Measurements from ENCODE around the gene TSC22D1. TPM values are rescaled to one million over a fixed set of nuclear protein-coding genes. Genes with fewer than 3 reads are reported as not detected.

The TSC22D1 gene
- total RNA-seq, 1 donor from 2014 or later: 18.6 TPM

- Mint-ChIP-seq H3K4me3 (no peak overlapping the region), H3K36me3 (ENCODE audit: low read depth) (no peaks in the 10 kb centered on the region), H3K4me1 (no peaks in the 10 kb centered on the region), H3K9me3 (no peaks in the 10 kb centered on the region), H3K27ac (no peak overlapping the region), H3K27me3 (no peaks in the 10 kb centered on the region)
- no peak for DNase-seq
- ChIA-PET POLR2A (no interaction called here), CTCF (no interaction called here)
- TF ChIP-seq CTCF (IDR thresholded peaks at IDR 0.05): no peak
- intact Hi-C loops (cut with micrococcal nuclease): no loop called here
- ATAC-seq (ENCODE audit: low read depth): no peak
These were observed 30.0 kb downstream of the TSC22D1 start for GRCh38 chr13:44546164-44546563.

GRCh38 chr13:44543369-44543768 lies 32.8 kb downstream of the TSC22D1 start:
- Mint-ChIP-seq H3K4me1 (no peaks in the 10 kb centered on the region), H3K27me3 (no peaks in the 10 kb centered on the region), H3K27ac (no peak overlapping the region), H3K36me3 (ENCODE audit: low read depth) (peaks cover 2% of the 10 kb centered on the region), H3K9me3 (no peaks in the 10 kb centered on the region), H3K4me3 (no peak overlapping the region)
- intact Hi-C loops (cut with micrococcal nuclease): no loop called here
- ATAC-seq (ENCODE audit: low read depth): no peak
- ChIA-PET POLR2A (no interaction called here), CTCF (no interaction called here)
- no peak for DNase-seq
- TF ChIP-seq CTCF (IDR thresholded peaks at IDR 0.05): no peak

- no peaks in the 10 kb centered on the region for H3K4me1 Mint-ChIP-seq
- no peaks in the 10 kb centered on the region for H3K9me3 Mint-ChIP-seq
- H3K36me3 Mint-ChIP-seq (ENCODE audit: low read depth): peaks cover 2% of the 10 kb centered on the region
- H3K4me3 Mint-ChIP-seq: no peak overlapping the region
- TF ChIP-seq CTCF (IDR thresholded peaks at IDR 0.05): no peak
- CTCF ChIA-PET: no interaction called here
- no peak for ATAC-seq (ENCODE audit: low read depth)
- POLR2A ChIA-PET: no interaction called here
- DNase-seq: no peak
- H3K27ac Mint-ChIP-seq: no peak overlapping the region
- intact Hi-C loops (cut with micrococcal nuclease): no loop called here
- H3K27me3 Mint-ChIP-seq: no peaks in the 10 kb centered on the region
These were observed 33.8 kb downstream of the TSC22D1 start for GRCh38 chr13:44542361-44542760.

- H3K36me3 Mint-ChIP-seq (ENCODE audit: low read depth): peaks cover 2% of the 10 kb centered on the region
- POLR2A ChIA-PET: interaction anchor here (0.6 kb wide), 1 partner anchor 547 kb away, joined by 4 read pairs; no protein-coding TSS in a partner anchor
These were observed 34.5 kb downstream of the TSC22D1 start for GRCh38 chr13:44541601-44542000.

GRCh38 chr13:44540761-44541434 lies 35.2 kb downstream of the TSC22D1 start:
- CTCF ChIA-PET: no interaction called here
- no peak overlapping the region for H3K4me3 Mint-ChIP-seq
- intact Hi-C loops (cut with micrococcal nuclease): no loop called here
- no peaks in the 10 kb centered on the region for H3K9me3 Mint-ChIP-seq
- no peaks in the 10 kb centered on the region for H3K27me3 Mint-ChIP-seq
- DNase-seq (no peak), ATAC-seq (ENCODE audit: low read depth) (no peak)
- POLR2A ChIA-PET: interaction anchor here (0.6 kb wide), 1 partner anchor 548 kb away, joined by 4 read pairs; no protein-coding TSS in a partner anchor
- H3K4me1 Mint-ChIP-seq: no peaks in the 10 kb centered on the region
- H3K27ac Mint-ChIP-seq: no peak overlapping the region
- H3K36me3 Mint-ChIP-seq (ENCODE audit: low read depth): peaks cover 2% of the 10 kb centered on the region
- no peak for TF ChIP-seq CTCF (IDR thresholded peaks at IDR 0.05)

More at GRCh38 chr13:44541601-44542000, 34.5 kb downstream of the TSC22D1 start:
- no peak for DNase-seq
- H3K27ac Mint-ChIP-seq: no peak overlapping the region
- no peak for ATAC-seq (ENCODE audit: low read depth)
- no peaks in the 10 kb centered on the region for H3K27me3 Mint-ChIP-seq
- H3K4me3 Mint-ChIP-seq: no peak overlapping the region
- intact Hi-C loops (cut with micrococcal nuclease): no loop called here
- H3K9me3 Mint-ChIP-seq: no peaks in the 10 kb centered on the region
- TF ChIP-seq CTCF (IDR thresholded peaks at IDR 0.05): no peak
- CTCF ChIA-PET: no interaction called here
- H3K4me1 Mint-ChIP-seq: no peaks in the 10 kb centered on the region

Measured in activated B cell treated with CpG ODN at 0.5 μM for 24 hours (primary cell).